Measurements from ENCODE around the gene PLTP.

- TF ChIP-seq CTCF (IDR thresholded peaks at IDR 0.05) (no peak), POLR2A (IDR thresholded peaks at IDR 0.05) (no peak)
Observed at GRCh38 chr20:45959126-45959525, 47.2 kb upstream of the PLTP start.
